Measurements from ENCODE around the gene SYMPK. TPM values are rescaled to one million over a fixed set of nuclear protein-coding genes. Genes with fewer than 3 reads are reported as not detected.

Gene SYMPK
- total and polyA plus RNA-seq, 2 experiments from 2014 or later, result 33.4 to 41.6 TPM

DNA sequence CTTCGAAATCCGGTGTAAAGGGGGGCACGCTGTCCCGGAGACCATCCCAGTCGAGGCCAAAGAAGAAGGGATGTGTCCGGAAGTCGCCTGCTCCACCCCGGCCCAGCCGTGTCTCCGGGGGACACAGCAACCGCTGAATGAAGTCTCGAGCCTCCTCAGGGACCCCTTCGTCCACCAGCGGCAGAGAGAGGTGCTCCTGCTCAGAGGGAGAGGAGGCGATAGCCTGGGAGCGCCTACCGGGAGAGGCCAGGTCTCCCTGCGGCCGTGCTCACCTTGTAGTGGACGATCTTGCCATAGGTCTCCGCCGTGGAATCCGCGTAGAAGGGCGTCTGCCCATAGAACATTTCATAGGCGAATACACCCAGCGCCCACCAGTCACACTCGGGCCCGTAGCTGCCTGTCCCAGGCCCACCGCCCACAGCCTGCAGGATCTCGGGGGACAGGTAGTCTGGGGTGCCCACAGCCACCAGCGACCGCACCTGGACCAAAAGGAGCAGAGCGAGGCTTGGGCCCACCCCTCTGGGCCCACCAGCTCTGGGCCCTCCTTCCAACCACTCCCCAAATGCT lies 85.5 kb downstream of the SYMPK start:
- DNase-seq (ENCODE audit: low spot score), result no peak
- H3K9me2 ChIP-seq (replicated peaks; ENCODE audit: insufficient read depth), result no peaks in the 10 kb centered on the region
- no peak overlapping the region for H3K4me3 ChIP-seq
- 96% methylated on average over 34 of the region's 34 CpGs for WGBS (ENCODE audit: low lambda C conversion rate, missing lambda C conversion rate)
- H3K79me2 ChIP-seq, result no peaks in the 10 kb centered on the region
- TF ChIP-seq EZH2phosphoT487 (IDR thresholded peaks at IDR 0.05; ENCODE audit: low read depth, severe bottlenecking, unreplicated experiment), result no peak
- TF ChIP-seq EZH2 (IDR thresholded peaks at IDR 0.05; ENCODE audit: borderline replicate concordance), result no peak
- TF ChIP-seq, protein P1, sequence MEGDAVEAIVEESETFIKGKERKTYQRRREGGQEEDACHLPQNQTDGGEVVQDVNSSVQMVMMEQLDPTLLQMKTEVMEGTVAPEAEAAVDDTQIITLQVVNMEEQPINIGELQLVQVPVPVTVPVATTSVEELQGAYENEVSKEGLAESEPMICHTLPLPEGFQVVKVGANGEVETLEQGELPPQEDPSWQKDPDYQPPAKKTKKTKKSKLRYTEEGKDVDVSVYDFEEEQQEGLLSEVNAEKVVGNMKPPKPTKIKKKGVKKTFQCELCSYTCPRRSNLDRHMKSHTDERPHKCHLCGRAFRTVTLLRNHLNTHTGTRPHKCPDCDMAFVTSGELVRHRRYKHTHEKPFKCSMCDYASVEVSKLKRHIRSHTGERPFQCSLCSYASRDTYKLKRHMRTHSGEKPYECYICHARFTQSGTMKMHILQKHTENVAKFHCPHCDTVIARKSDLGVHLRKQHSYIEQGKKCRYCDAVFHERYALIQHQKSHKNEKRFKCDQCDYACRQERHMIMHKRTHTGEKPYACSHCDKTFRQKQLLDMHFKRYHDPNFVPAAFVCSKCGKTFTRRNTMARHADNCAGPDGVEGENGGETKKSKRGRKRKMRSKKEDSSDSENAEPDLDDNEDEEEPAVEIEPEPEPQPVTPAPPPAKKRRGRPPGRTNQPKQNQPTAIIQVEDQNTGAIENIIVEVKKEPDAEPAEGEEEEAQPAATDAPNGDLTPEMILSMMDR (IDR thresholded peaks at IDR 0.05; ENCODE audit: poor library complexity), result no peak
- H3K4me2 ChIP-seq, result no peak overlapping the region
- no peak overlapping the region for H2AFZ ChIP-seq
- H3K36me3 ChIP-seq (replicated peaks; ENCODE audit: insufficient read depth, low read depth), result no peaks in the 10 kb centered on the region
- no peaks in the 10 kb centered on the region for H3K9me3 ChIP-seq (ENCODE audit: low read depth)
- H3K27me3 ChIP-seq, result no peaks in the 10 kb centered on the region
- peaks cover 18% of the 10 kb centered on the region for H3K4me1 ChIP-seq (ENCODE audit: insufficient read depth)
- H4K20me1 ChIP-seq (ENCODE audit: insufficient read depth, poor library complexity, severe bottlenecking), result peaks cover 6% of the 10 kb centered on the region
- no peak overlapping the region for H3K27ac ChIP-seq

DNA sequence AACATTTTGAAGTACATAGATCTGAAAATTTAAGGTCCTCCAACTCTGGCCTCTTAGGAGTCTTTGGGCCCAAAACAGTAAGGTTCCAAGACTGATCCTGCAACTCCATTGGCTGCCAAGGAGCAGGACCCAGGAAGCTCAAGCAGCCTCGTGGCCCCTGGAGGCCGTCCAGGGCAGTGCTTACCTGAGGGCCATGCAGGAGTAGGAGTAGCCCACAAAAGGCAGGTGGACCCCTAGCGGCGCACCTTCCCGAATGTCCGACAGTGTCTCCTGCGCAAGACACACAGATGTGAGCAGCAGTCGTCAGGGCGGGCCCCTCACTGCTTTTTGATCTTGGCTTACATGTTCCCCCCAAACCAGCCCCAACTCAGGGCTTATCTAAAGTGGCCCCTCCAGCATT lies 88.2 kb downstream of the SYMPK start:
- TF ChIP-seq EZH2 (IDR thresholded peaks at IDR 0.05; ENCODE audit: borderline replicate concordance) (no peak), EZH2phosphoT487 (IDR thresholded peaks at IDR 0.05; ENCODE audit: low read depth, severe bottlenecking, unreplicated experiment) (no peak)
- TF ChIP-seq, protein P1 (IDR thresholded peaks at IDR 0.05; ENCODE audit: poor library complexity), result no peak
- H3K9me3 ChIP-seq (ENCODE audit: low read depth), result no peaks in the 10 kb centered on the region
- no peaks in the 10 kb centered on the region for H3K27me3 ChIP-seq
- 82% methylated on average over 9 of the region's 9 CpGs for WGBS (ENCODE audit: low lambda C conversion rate, missing lambda C conversion rate)
- H3K36me3 ChIP-seq (replicated peaks; ENCODE audit: insufficient read depth, low read depth), result no peaks in the 10 kb centered on the region
- no peak for DNase-seq (ENCODE audit: low spot score)
- peaks cover 6% of the 10 kb centered on the region for H3K4me1 ChIP-seq (ENCODE audit: insufficient read depth)
- no peak overlapping the region for H2AFZ ChIP-seq
- H3K4me3 ChIP-seq, result no peak overlapping the region
- no peaks in the 10 kb centered on the region for H3K79me2 ChIP-seq
- no peak overlapping the region for H3K27ac ChIP-seq
- H4K20me1 ChIP-seq (ENCODE audit: insufficient read depth, poor library complexity, severe bottlenecking), result peaks cover 3% of the 10 kb centered on the region
- H3K9me2 ChIP-seq (replicated peaks; ENCODE audit: insufficient read depth), result no peaks in the 10 kb centered on the region
- H3K4me2 ChIP-seq, result no peak overlapping the region

DNA sequence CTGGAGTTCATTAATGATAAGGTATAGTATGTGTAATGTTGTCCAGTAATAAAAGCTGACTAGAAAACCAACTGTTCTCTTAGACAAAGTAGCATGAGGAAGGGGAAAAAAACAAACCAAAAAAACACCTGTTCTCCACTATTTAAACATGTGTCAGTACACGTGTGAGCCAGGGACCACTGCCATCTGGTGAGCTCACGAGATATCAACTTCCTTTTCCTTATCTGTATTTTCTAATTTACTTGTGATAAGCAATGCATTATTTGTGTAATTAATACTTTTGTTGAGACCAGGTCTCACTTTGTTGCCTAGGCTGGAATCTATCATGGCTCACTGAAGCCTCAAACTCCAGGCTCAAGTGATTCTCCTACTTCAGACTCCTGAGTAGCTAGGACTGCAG lies 89.6 kb downstream of the SYMPK start:
- H3K36me3 ChIP-seq (replicated peaks; ENCODE audit: insufficient read depth, low read depth), result no peaks in the 10 kb centered on the region

More for the DNA sequence above, 89.6 kb downstream of the SYMPK start:
- WGBS (ENCODE audit: low lambda C conversion rate, missing lambda C conversion rate), result 64% methylated on average over 2 of the region's 2 CpGs
- no peaks in the 10 kb centered on the region for H3K27me3 ChIP-seq
- H4K20me1 ChIP-seq (ENCODE audit: insufficient read depth, poor library complexity, severe bottlenecking), result no peaks in the 10 kb centered on the region
- no peak overlapping the region for H2AFZ ChIP-seq
- no peak overlapping the region for H3K4me2 ChIP-seq
- H3K9me2 ChIP-seq (replicated peaks; ENCODE audit: insufficient read depth), result no peaks in the 10 kb centered on the region
- H3K4me3 ChIP-seq, result no peak overlapping the region
- H3K27ac ChIP-seq, result no peak overlapping the region
- no peak for DNase-seq (ENCODE audit: low spot score)
- TF ChIP-seq EZH2 (IDR thresholded peaks at IDR 0.05; ENCODE audit: borderline replicate concordance), result no peak
- no peak for TF ChIP-seq EZH2phosphoT487 (IDR thresholded peaks at IDR 0.05; ENCODE audit: low read depth, severe bottlenecking, unreplicated experiment)
- TF ChIP-seq, protein P1 (IDR thresholded peaks at IDR 0.05; ENCODE audit: poor library complexity), result no peak
- no peaks in the 10 kb centered on the region for H3K9me3 ChIP-seq (ENCODE audit: low read depth)
- no peaks in the 10 kb centered on the region for H3K79me2 ChIP-seq
- H3K4me1 ChIP-seq (ENCODE audit: insufficient read depth), result peaks cover 3% of the 10 kb centered on the region

Measured in hepatocyte (in vitro differentiated cells).